Heart left ventricle (tissue), 16 donors: ENCODE data around the gene SNX25. TPM values are rescaled to one million over a fixed set of nuclear protein-coding genes. Genes with fewer than 3 reads are reported as not detected.

Experiments
- ATAC-seq, 4 donors: fragments of 200-7000 bp; cut with Tn5 transposase; one replicate each; pipeline ENCODE4 v1.9.1; 2020 to 2022; ENCODE audit warnings: moderate library complexity in 4 of 4, mild to moderate bottlenecking in 3 of 4, moderate number of reproducible peaks in 1 of 4
- DNase-seq, 5 donors: peaks; one replicate each; pipeline ENCODE4 v3.0.0-alpha.2; 2020
- H3K27ac ChIP-seq, 12 donors: fragments of 200-600 bp; sonication (generic) in 4 of 12; one replicate each; pipeline versions ENCODE4 v1.5.0 to v1.8.0; 2016 to 2022; ENCODE audit warnings: mild to moderate bottlenecking in 2 of 12
- H3K27me3 ChIP-seq, 9 donors: fragments of 200-600 bp; sonication (generic) in 2 of 9; one replicate each; pipeline versions ENCODE4 v1.5.1 to v1.8.0; 2016 to 2022; ENCODE audit warnings: mild to moderate bottlenecking in 3 of 9
- H3K36me3 ChIP-seq, 9 donors: fragments of 200-600 bp; sonication (generic) in 2 of 9; one replicate each; pipeline versions ENCODE4 v1.5.0 to v1.8.0; 2018 to 2022; ENCODE audit warnings: mild to moderate bottlenecking in 2 of 9
- H3K4me1 ChIP-seq, 12 donors: fragments of 200-600 bp; sonication (generic) in 4 of 12; one replicate each; pipeline versions ENCODE4 v1.5.0 to v1.8.0; 2016 to 2022; ENCODE audit warnings: mild to moderate bottlenecking in 3 of 12
- H3K4me3 ChIP-seq, 12 donors: fragments of 200-600 bp; sonication (generic) in 4 of 12; one replicate each; pipeline versions ENCODE4 v1.5.0 to v1.8.0; 2017 to 2022; ENCODE audit warnings: mild to moderate bottlenecking in 9 of 12, moderate library complexity in 4 of 12
- H3K9me3 ChIP-seq, 12 donors: fragments of 200-600 bp; sonication (generic) in 4 of 12; one replicate each; pipeline versions ENCODE4 v1.5.0 to v1.8.0; 2016 to 2022; ENCODE audit warnings: mild to moderate bottlenecking in 1 of 12
- POLR2A ChIP-seq, 2 donors: fragments of 450-650 bp; IDR thresholded peaks; one replicate each; pipeline ENCODE4 v1.6.1; 2017; ENCODE audit warnings: antibody characterized with exemption in 2 of 2, mild to moderate bottlenecking in 2 of 2, moderate library complexity in 2 of 2
- WGBS, 4 donors: extraction: QIAGEN DNeasy Blood & Tissue Kit in 2 of 4; methylation state at CpG; one replicate each; pipeline versions ENCODE4 v1.1.5 to v1.1.7; 2013 to 2018; 5-methylcytosine and 5-hydroxymethylcytosine counted together
- intact Hi-C, 10 donors: fragments of 100-400 bp; cut with DNase I; formaldehyde crosslinking; loops; one replicate each; pipeline versions ENCODE4 v1.11.1 to v1.14.2; 2022
- polyA plus RNA-seq, 2 donors: library from polyadenylated mRNA; stranded (reverse); fragments of 200-250 nt; gene quantifications; one replicate each; pipeline ENCODE4 v1.2.3, GENCODE V29; 2013
- total RNA-seq, 9 donors: library from RNA; depleted of rRNA in 2 of 9; stranded (reverse); fragments of >200 nt in 2 of 9; fragmentation: NEBNext Ultra II Directional in 3 of 9; extraction: Animal tissue kit (Norgen Biotek cat#: 25700) in 3 of 9; gene quantifications; one replicate each; pipeline versions ENCODE4 v1.1.0 to v1.2.4, GENCODE V29; 2016 to 2023
- TF ChIP-seq, protein P1 (sequence below), 12 donors: fragments of 200-600 bp; sonication (generic) in 4 of 12; IDR thresholded peaks; one replicate each; pipeline versions ENCODE4 v1.5.0 to v1.8.0; 2018 to 2022; ENCODE audit warnings: antibody characterized with exemption in 12 of 12, mild to moderate bottlenecking in 5 of 12
- donor health status: ischemic (EF 13 %, LVEDD 7.1; RV severe dilation, severe dysfunction).
- donor health status: healthy with polysubstance abuse.
- donor health status: DM: no; HTN: yes; CAD: no.
- donor health status: DM: no; HTN: no; CAD: no.
- donor health status: ischemic (EF 25% LVEDD 6.9; RV normal size, moderate dysfunction).
- donor health status: ischemic (EF 25% LVEDD 5.7; RV mildly dilated, moderate dysfunction).
- donor health status: healthy.
- donor health status: DM: yes; HTN: yes; CAD: no.
- donor health status: ischemic (EF 35%, LVEDD 5.7; RV mildly dilated, moderate dysfunction).
- donor health status: nonischemic (EF 11% LVEDD 7.7; RV severe dilation, severe dysfunction).
- donor health status: DM: yes; HTN: yes; CAD: no.
- donor health status: PGD.
- donor health status: ischemic (EF 29% LVEDD 5.4; RV normal size, mild dysfunction).
- donor health status: nonischemic (EF 23%, LVEDD 6.1; RV moderate dilation, normal function).

Gene SNX25
- total and polyA plus RNA-seq, 11 donors: 3.1 to 12.4 (median 10.1) TPM

DNA sequence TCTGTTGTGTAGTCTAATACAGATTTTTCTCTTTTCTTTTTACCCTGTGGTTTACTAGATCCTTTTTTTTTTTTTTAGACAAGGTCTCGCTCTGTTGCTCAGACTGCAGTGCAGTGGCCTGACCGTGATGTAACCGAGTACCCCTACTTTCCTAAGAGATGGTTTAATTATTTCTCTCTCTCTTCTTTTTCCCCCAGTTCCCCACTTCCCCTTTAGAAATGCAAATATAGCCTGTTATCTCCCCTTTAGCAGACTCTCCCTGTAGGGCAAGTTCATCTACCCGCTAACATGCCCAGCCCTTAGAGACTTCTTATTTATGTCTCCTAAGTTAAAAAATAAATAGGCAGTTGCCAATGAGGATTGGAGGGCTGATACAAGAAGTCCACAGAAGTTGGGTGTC, 4.5 kb downstream of the SNX25 start:
- ATAC-seq: no peak
- TF ChIP-seq, protein P1, sequence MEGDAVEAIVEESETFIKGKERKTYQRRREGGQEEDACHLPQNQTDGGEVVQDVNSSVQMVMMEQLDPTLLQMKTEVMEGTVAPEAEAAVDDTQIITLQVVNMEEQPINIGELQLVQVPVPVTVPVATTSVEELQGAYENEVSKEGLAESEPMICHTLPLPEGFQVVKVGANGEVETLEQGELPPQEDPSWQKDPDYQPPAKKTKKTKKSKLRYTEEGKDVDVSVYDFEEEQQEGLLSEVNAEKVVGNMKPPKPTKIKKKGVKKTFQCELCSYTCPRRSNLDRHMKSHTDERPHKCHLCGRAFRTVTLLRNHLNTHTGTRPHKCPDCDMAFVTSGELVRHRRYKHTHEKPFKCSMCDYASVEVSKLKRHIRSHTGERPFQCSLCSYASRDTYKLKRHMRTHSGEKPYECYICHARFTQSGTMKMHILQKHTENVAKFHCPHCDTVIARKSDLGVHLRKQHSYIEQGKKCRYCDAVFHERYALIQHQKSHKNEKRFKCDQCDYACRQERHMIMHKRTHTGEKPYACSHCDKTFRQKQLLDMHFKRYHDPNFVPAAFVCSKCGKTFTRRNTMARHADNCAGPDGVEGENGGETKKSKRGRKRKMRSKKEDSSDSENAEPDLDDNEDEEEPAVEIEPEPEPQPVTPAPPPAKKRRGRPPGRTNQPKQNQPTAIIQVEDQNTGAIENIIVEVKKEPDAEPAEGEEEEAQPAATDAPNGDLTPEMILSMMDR (IDR thresholded peaks at IDR 0.05): no peak
- TF ChIP-seq POLR2A (IDR thresholded peaks at IDR 0.05): no peak
- H3K4me1 ChIP-seq: peaks cover 0 to 36% (median 20%) of the 10 kb centered on the region in 12 donors
- H3K27ac ChIP-seq: no peak overlapping the region
- H3K36me3 ChIP-seq: no peaks in the 10 kb centered on the region
- H3K27me3 ChIP-seq: peaks cover 0 to 7% (median 0%) of the 10 kb centered on the region in 9 donors
- DNase-seq: no peak
- WGBS, 4 donors: 93 to 99% (median 94%) methylated on average over 4 of the region's 4 CpGs
- intact Hi-C loops: loop anchor here in 8 of 10 donors (5.0 to 10.0 kb wide), 8 partner anchors 33 to 381 kb away; partner anchors contain the start of genes ANKRD37 (in 4 of the 8) and LRP2BP (in 4 of the 8)
- H3K4me3 ChIP-seq: no peak overlapping the region
- H3K9me3 ChIP-seq: no peaks in the 10 kb centered on the region

DNA sequence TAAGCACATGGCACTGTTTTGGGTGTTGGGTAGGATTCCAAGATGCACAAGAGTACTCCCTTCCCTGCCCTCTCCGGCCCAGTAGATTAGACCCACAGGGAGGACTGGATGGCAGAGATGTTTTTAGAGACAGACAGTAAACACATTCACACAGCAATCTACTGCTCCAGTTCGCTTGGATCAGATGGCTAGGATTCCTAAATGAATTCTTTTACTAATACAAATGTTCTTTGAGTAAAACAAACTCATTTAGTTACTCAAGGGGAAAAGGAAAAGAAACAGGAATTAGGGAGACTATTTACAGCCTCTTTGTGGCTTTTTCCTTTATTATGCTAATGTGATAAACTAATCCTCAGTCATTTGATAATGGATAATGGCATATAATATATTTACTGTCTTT, 5.9 kb downstream of the SNX25 start:
- intact Hi-C loops: loop anchor here in 4 of 10 donors (10.0 kb wide), 3 partner anchors 80 to 380 kb away; partner anchors contain the start of genes ANKRD37 (in 2 of the 4) and LRP2BP (in 2 of the 4)
- no peak for TF ChIP-seq POLR2A (IDR thresholded peaks at IDR 0.05)
- TF ChIP-seq, protein P1 (IDR thresholded peaks at IDR 0.05): no peak
- ATAC-seq (peak in 1 of 4 donors; percentile 47), DNase-seq (no peak)
- Histone ChIP-seq H3K27ac (peak overlapping the region in 3 of 12 donors; percentile 9 to 14 (median 9)), H3K4me1 (peaks cover 0 to 43% (median 23%) of the 10 kb centered on the region in 12 donors), H3K36me3 (no peaks in the 10 kb centered on the region), H3K9me3 (no peaks in the 10 kb centered on the region), H3K27me3 (peaks cover 0 to 3% (median 0%) of the 10 kb centered on the region in 9 donors), H3K4me3 (no peak overlapping the region)
- WGBS, 4 donors: 52 to 59% (median 53%) methylated on average over 2 of the region's 2 CpGs

DNA sequence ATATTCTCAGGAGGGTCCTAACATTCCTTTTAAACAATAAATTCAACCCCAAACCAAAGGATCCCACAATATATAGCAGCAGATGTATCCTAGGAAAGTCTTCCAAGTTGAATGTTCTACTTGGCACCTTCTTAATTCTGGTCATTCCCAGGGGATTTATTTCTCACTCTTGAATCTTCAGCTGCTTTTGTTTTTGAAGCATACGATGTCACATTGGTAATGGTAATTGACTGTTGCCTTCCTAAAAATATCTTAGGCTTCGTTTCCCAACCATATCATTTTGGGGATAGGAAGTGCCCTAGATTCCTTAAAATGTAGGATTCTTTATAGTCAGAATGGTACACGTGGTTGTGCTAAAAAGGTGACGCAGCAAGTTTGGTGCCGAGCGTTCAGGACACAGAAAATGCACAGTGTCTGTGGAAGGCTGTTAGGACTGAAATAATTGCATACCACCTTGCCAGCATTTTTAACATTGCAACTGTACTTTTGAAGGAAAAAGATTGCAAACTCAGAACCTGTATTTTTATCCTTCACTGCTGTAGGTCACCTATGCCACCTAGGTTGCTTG, 8.1 kb downstream of the SNX25 start:
- H3K36me3 ChIP-seq: no peaks in the 10 kb centered on the region
- ATAC-seq (peak in 1 of 4 donors; percentile 30), DNase-seq (no peak)
- intact Hi-C loops: loop anchor here in 4 of 10 donors (10.0 kb wide), 3 partner anchors 77 to 377 kb away; partner anchors contain the start of genes ANKRD37 (in 2 of the 4) and LRP2BP (in 2 of the 4)
- TF ChIP-seq, protein P1 (IDR thresholded peaks at IDR 0.05): no peak
- no peak for TF ChIP-seq POLR2A (IDR thresholded peaks at IDR 0.05)
- peaks cover 0 to 28% (median 14%) of the 10 kb centered on the region in 12 donors for H3K4me1 ChIP-seq
- 61 to 72% (median 66%) methylated on average over 6 of the region's 6 CpGs for WGBS, 4 donors
- no peaks in the 10 kb centered on the region for H3K9me3 ChIP-seq
- H3K27me3 ChIP-seq: no peaks in the 10 kb centered on the region
- H3K4me3 ChIP-seq: peak overlapping the region in 1 of 12 donors; percentile 12
- peak overlapping the region in 2 of 12 donors; percentile 40 to 41 for H3K27ac ChIP-seq

DNA sequence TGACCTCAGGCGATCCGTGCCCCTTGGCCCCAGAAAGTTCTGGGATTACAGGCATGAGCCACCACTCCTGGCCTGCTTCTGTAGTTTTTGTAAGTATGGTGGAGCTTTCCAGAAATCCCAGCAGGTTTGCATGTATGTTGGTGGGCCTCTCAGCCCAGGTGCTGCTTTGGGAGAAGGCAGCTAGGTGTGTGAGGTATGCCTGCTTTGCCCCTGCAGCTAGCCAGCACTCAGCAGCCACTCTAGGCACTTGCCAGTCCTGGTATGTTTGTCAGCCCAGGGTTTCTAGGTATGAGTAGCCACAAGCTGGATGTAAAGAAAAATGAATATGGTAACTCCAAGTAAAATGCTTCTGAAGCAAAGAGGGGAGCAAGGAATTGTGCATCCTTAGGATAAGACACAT, 8.9 kb downstream of the SNX25 start:
- Histone ChIP-seq H3K36me3 (no peaks in the 10 kb centered on the region), H3K4me1 (peaks cover 0 to 28% (median 14%) of the 10 kb centered on the region in 12 donors), H3K27ac (no peak overlapping the region), H3K4me3 (no peak overlapping the region), H3K9me3 (no peaks in the 10 kb centered on the region), H3K27me3 (no peaks in the 10 kb centered on the region)
- TF ChIP-seq, protein P1 (IDR thresholded peaks at IDR 0.05): no peak
- intact Hi-C loops: loop anchor here in 4 of 10 donors (10.0 kb wide), 3 partner anchors 76 to 376 kb away; partner anchors contain the start of genes ANKRD37 (in 2 of the 4) and LRP2BP (in 2 of the 4)
- ATAC-seq: no peak
- DNase-seq: no peak
- 96 to 100% (median 100%) methylated on average over 2 of the region's 2 CpGs; no CpG with 5 or more reads in 1 of the 4 donors for WGBS, 4 donors
